GM23338 (cell line): Measurements from ENCODE around the gene MAP1LC3A. TPM values are rescaled to one million over a fixed set of nuclear protein-coding genes. Genes with fewer than 3 reads are reported as not detected.

Experiments
- ATAC-seq: fragments of 200-7000 bp; cut with Tn5 transposase; 3 replicates; pipeline ENCODE4 v1.9.1; 2020
- DNase-seq: peaks from one replicate; pipeline ENCODE4 v3.0.0-alpha.2; 2015; ENCODE audit warnings: low spot score
- H2AFZ ChIP-seq: fragments of 200-600 bp; sonication (generic); 2 replicates; pipeline ENCODE4 v1.8.0; 2016; ENCODE audit warnings: antibody characterized with exemption, mild to moderate bottlenecking, moderate library complexity
- H3F3A ChIP-seq: fragments of 200-600 bp; sonication (generic); replicated peaks from 2 replicates; pipeline ENCODE4 v1.8.0; 2017; ENCODE audit warnings: antibody characterized with exemption, mixed run types, low read depth
- H3K27ac ChIP-seq: fragments of 200-600 bp; sonication (generic); 2 replicates; pipeline ENCODE4 v1.6.1; 2016; ENCODE audit warnings: low read depth
- H3K27me3 ChIP-seq: fragments of 200-600 bp; sonication (generic); 2 replicates; pipeline ENCODE4 v1.8.0; 2016; ENCODE audit warnings: mild to moderate bottlenecking, mixed run types, moderate library complexity; ENCODE audit not compliant: insufficient read depth
- H3K36me3 ChIP-seq: fragments of 200-600 bp; sonication (generic); 2 replicates; pipeline ENCODE4 v1.8.0; 2016; ENCODE audit warnings: mild to moderate bottlenecking; ENCODE audit not compliant: insufficient read depth
- H3K4me1 ChIP-seq: fragments of 200-600 bp; sonication (generic); 2 replicates; pipeline ENCODE4 v1.8.0; 2016; ENCODE audit warnings: mild to moderate bottlenecking, moderate library complexity; ENCODE audit not compliant: insufficient read depth
- H3K4me2 ChIP-seq: fragments of 200-600 bp; sonication (generic); 2 replicates; pipeline ENCODE4 v1.7.1; 2017; ENCODE audit warnings: mixed run types
- H3K4me3 ChIP-seq: fragments of 200-600 bp; sonication (generic); 2 replicates; pipeline ENCODE4 v1.6.1; 2016; ENCODE audit warnings: mixed run types
- H3K79me2 ChIP-seq: fragments of 200-600 bp; sonication (generic); replicated peaks from 2 replicates; pipeline ENCODE4 v1.8.0; 2017; ENCODE audit warnings: mild to moderate bottlenecking; ENCODE audit not compliant: insufficient read depth
- H3K9me2 ChIP-seq: fragments of 200-600 bp; sonication (generic); 2 replicates; pipeline ENCODE4 v1.8.0; 2017; ENCODE audit not compliant: insufficient read depth
- H4K20me1 ChIP-seq: fragments of 200-600 bp; sonication (generic); replicated peaks from 2 replicates; pipeline ENCODE4 v1.8.0; 2017; ENCODE audit warnings: mild to moderate bottlenecking; ENCODE audit not compliant: insufficient read depth
- H3K27ac Mint-ChIP-seq: 2 replicates; pipeline ENCODE4 v1.8.0; 2020; ENCODE audit warnings: inconsistent platforms, mild to moderate bottlenecking, moderate library complexity, mixed read lengths
- H3K27me3 Mint-ChIP-seq: 3 replicates; pipeline ENCODE4 v1.8.0; 2022; ENCODE audit warnings: low read depth, mild to moderate bottlenecking, moderate library complexity, mixed read lengths, inconsistent platforms; ENCODE audit not compliant: insufficient read depth, poor library complexity
- H3K36me3 Mint-ChIP-seq: 3 replicates; pipeline ENCODE4 v1.8.0; 2021; ENCODE audit warnings: low read depth, mild to moderate bottlenecking, inconsistent platforms, moderate library complexity, mixed read lengths
- H3K4me1 Mint-ChIP-seq: 3 replicates; pipeline ENCODE4 v1.8.0; 2020; ENCODE audit warnings: mild to moderate bottlenecking, inconsistent platforms, mixed read lengths
- H3K4me3 Mint-ChIP-seq: 3 replicates; pipeline ENCODE4 v1.8.0; 2021; ENCODE audit warnings: moderate library complexity, mild to moderate bottlenecking, inconsistent platforms, mixed read lengths
- H3K9me3 Mint-ChIP-seq: 3 replicates; pipeline ENCODE4 v1.8.0; 2020; ENCODE audit warnings: moderate library complexity, mild to moderate bottlenecking, inconsistent platforms, mixed read lengths
- CTCF ChIP-seq, 2 experiments: fragments of 200-600 bp in 1 of 2; sonication (generic) in 1 of 2; conservative IDR thresholded peaks; 2 replicates each; pipeline versions ENCODE4 v1.5.1 to v1.6.1; 2016 to 2017; ENCODE audit warnings: antibody characterized with exemption in 2 of 2, low read depth in 2 of 2, mild to moderate bottlenecking in 2 of 2, moderate library complexity in 1 of 2
- NANOG ChIP-seq: IDR thresholded peaks from 2 replicates; pipeline ENCODE4 v1.6.1; 2016; ENCODE audit warnings: antibody characterized with exemption, borderline replicate concordance
- REST ChIP-seq: IDR thresholded peaks from one replicate; pipeline ENCODE4 v1.6.1; 2018; ENCODE audit warnings: antibody characterized with exemption; ENCODE audit not compliant: unreplicated experiment
- STAT1 ChIP-seq: IDR thresholded peaks from one replicate; pipeline ENCODE4 v1.6.1; 2016; ENCODE audit warnings: antibody characterized with exemption; ENCODE audit not compliant: unreplicated experiment
- ZNF114 ChIP-seq: fragments of 250-450 bp; sonication (Bioruptor Pico); IDR thresholded peaks from 2 replicates; pipeline ENCODE4 v1.5.0; 2020; ENCODE audit warnings: mild to moderate bottlenecking, moderate library complexity
- ZNF331 ChIP-seq: fragments of 250-450 bp; sonication (Bioruptor Pico); IDR thresholded peaks from 2 replicates; pipeline ENCODE4 v1.5.0; 2020; ENCODE audit warnings: low read depth, mild to moderate bottlenecking, moderate library complexity
- ZNF462 ChIP-seq: fragments of 250-450 bp; sonication (Bioruptor Pico); IDR thresholded peaks from 2 replicates; pipeline ENCODE4 v1.5.0; 2020; ENCODE audit warnings: mild to moderate bottlenecking, moderate library complexity
- polyA plus RNA-seq: library from polyadenylated mRNA; unstranded; fragments of >200 nt; fragmentation: Nextera tagmentation; extraction: Ambion mirVana; gene quantifications from 2 replicates; pipeline ENCODE4 v1.2.1, GENCODE V29; 2016
- total RNA-seq: library from RNA; depleted of rRNA; stranded (reverse); fragments of >200 nt; shearing (Covaris generic); gene quantifications from 2 replicates; pipeline ENCODE4 v1.2.3, GENCODE V29; 2014

Gene MAP1LC3A
- total and polyA plus RNA-seq, 2 experiments from 2014 or later = 15.2 to 15.9 TPM

- H3K36me3 Mint-ChIP-seq = no peaks in the 10 kb centered on the region; the same call in 1 of the 3 replicates
- Histone ChIP-seq H4K20me1 (no peaks in the 10 kb centered on the region; the same call in 1 of the 2 replicates), H3K27me3 (peaks cover 6% of the 10 kb centered on the region; the same call in 1 of the 2 replicates), H3K4me3 (no peak overlapping the region), H3K36me3 (no peaks in the 10 kb centered on the region), H3K4me2 (no peak overlapping the region), H3F3A (no peaks in the 10 kb centered on the region), H2AFZ (no peak overlapping the region), H3K79me2 (no peaks in the 10 kb centered on the region), H3K4me1 (no peaks in the 10 kb centered on the region), H3K9me2 (no peaks in the 10 kb centered on the region), H3K27ac (no peak overlapping the region)
- H3K9me3 Mint-ChIP-seq = no peaks in the 10 kb centered on the region
- H3K27ac Mint-ChIP-seq = no peak overlapping the region
- DNase-seq = no peak
- no peak overlapping the region for H3K4me3 Mint-ChIP-seq
- TF ChIP-seq CTCF (conservative IDR thresholded peaks at IDR 0.05; ENCODE audit: low read depth in 2 of 2) (no peak), ZNF331 (CRISPR knock-in tag) (no peak), ZNF462 (CRISPR knock-in tag) (no peak), NANOG (no peak), ZNF114 (no peak), REST (no peak), STAT1 (no peak)
- peaks cover 3% of the 10 kb centered on the region for H3K27me3 Mint-ChIP-seq
- ATAC-seq = no peak
- H3K4me1 Mint-ChIP-seq = peaks cover 3% of the 10 kb centered on the region; the same call in 2 of the 3 replicates
Observed at GRCh38 chr20:34560614-34561013, 2.1 kb downstream of the MAP1LC3A start.
